Endothelial cell of umbilical vein (primary cell): Measurements from ENCODE around the gene ALB. TPM values are rescaled to one million over a fixed set of nuclear protein-coding genes. Genes with fewer than 3 reads are reported as not detected.

Experiments
- BruUV-seq: library from RNA; stranded (reverse); fragments of 400-500 nt; replicated peaks from 2 replicates; lab custom pipeline; 2021; lab: Mats Ljungman, UMichigan
- CTCF ChIA-PET: fragments of 300-600, 350-600 bp; sonication (Branson Sonifier 250); formaldehyde crosslinking; loops from one replicate; lab custom pipeline; 2021; ENCODE audit warnings: antibody characterized with exemption, inconsistent platforms; lab: Charles Lee
- POLR2A ChIA-PET: fragments of 300-600, 350-600 bp; sonication (Branson Sonifier 250); formaldehyde crosslinking; loops from one replicate; lab custom pipeline; 2021; ENCODE audit warnings: antibody characterized with exemption, inconsistent platforms; lab: Charles Lee
- DNase-seq: peaks from one replicate; pipeline ENCODE4 v3.0.0-alpha.2; 2011; ENCODE audit warnings: low read depth, low spot score
- FAIRE-seq: peaks from 2 replicates; lab custom pipeline; 2011; peaks lifted over from hg19 to GRCh38; lab: Jason Lieb, UNC
- H2AFZ ChIP-seq: 2 replicates; pipeline ENCODE4 v1.6.0; 2012; ENCODE audit warnings: low read depth, low read length, control low read depth, inconsistent platforms
- H3K27ac ChIP-seq: 2 replicates; pipeline ENCODE4 v1.5.1; 2011; ENCODE audit warnings: low read depth, mild to moderate bottlenecking, control low read depth, low read length, moderate library complexity; ENCODE audit not compliant: insufficient read depth
- H3K27me3 ChIP-seq, 2 experiments: 2 replicates each; pipeline versions ENCODE4 v1.6.0 to v1.6.1; 2011; ENCODE audit warnings: low read length in 2 of 2, mixed read lengths in 1 of 2; ENCODE audit not compliant: control insufficient read depth in 2 of 2, insufficient read depth in 2 of 2
- H3K36me3 ChIP-seq, 2 experiments: 2 replicates in 1 of 2; 3 replicates in 1 of 2; pipeline ENCODE4 v1.5.1; 2011; ENCODE audit warnings: low read length in 2 of 2, mild to moderate bottlenecking in 1 of 2, moderate library complexity in 1 of 2; ENCODE audit not compliant: control insufficient read depth in 2 of 2, insufficient read depth in 2 of 2; ENCODE audit errors: extremely low read depth in 1 of 2
- H3K4me1 ChIP-seq: 3 replicates; pipeline ENCODE4 v1.5.1; 2011; ENCODE audit warnings: mild to moderate bottlenecking, low read length; ENCODE audit not compliant: control insufficient read depth, insufficient read depth; ENCODE audit errors: extremely low read depth
- H3K4me2 ChIP-seq: 2 replicates; pipeline ENCODE4 v1.6.1; 2011; ENCODE audit warnings: low read length, control low read depth, mixed read lengths; ENCODE audit not compliant: insufficient read depth
- H3K4me3 ChIP-seq, 3 experiments: fragments of 200-600 bp in 1 of 3; sonication (generic), shearing (Covaris generic) in 1 of 3; replicated peaks in 1 of 3; 2 replicates each; pipeline ENCODE4 v1.5.1; 2011 to 2016; ENCODE audit warnings: control low read depth in 3 of 3, low read length in 3 of 3, mild to moderate bottlenecking in 2 of 3, inconsistent platforms in 1 of 3, low read depth in 1 of 3, moderate library complexity in 1 of 3; ENCODE audit not compliant: insufficient read depth in 1 of 3
- H3K79me2 ChIP-seq: 2 replicates; pipeline ENCODE4 v1.6.0; 2012; ENCODE audit warnings: low read length, inconsistent platforms; ENCODE audit not compliant: control insufficient read depth, insufficient read depth
- H3K9ac ChIP-seq: replicated peaks from 2 replicates; pipeline ENCODE3; 2011; ENCODE audit warnings: low read length, control low read depth; ENCODE audit not compliant: insufficient read depth; ENCODE audit errors: extremely low read depth
- H3K9me1 ChIP-seq: replicated peaks from 3 replicates; pipeline ENCODE4 v1.6.0; 2011; ENCODE audit warnings: mild to moderate bottlenecking, low read length; ENCODE audit not compliant: control insufficient read depth, insufficient read depth; ENCODE audit errors: extremely low read depth
- H3K9me3 ChIP-seq: replicated peaks from 2 replicates; pipeline ENCODE4 v1.5.1; 2012; ENCODE audit warnings: low read length, inconsistent platforms; ENCODE audit not compliant: control insufficient read depth, insufficient read depth
- H4K20me1 ChIP-seq: replicated peaks from 2 replicates; pipeline ENCODE3; 2011; ENCODE audit warnings: mild to moderate bottlenecking, low read length; ENCODE audit not compliant: control insufficient read depth, insufficient read depth; ENCODE audit errors: extremely low read depth
- CTCF ChIP-seq, 2 donors: IDR thresholded peaks; 1 replicate in 1 of 2; 2 replicates in 1 of 2; pipeline ENCODE4 v1.5.1; 2011; ENCODE audit warnings: low read length in 2 of 2, mild to moderate bottlenecking in 2 of 2, moderate library complexity in 2 of 2, control low read depth in 1 of 2, inconsistent platforms in 1 of 2, low read depth in 1 of 2; ENCODE audit not compliant: insufficient read depth in 1 of 2; ENCODE audit errors: extremely low read depth in 1 of 2
- EZH2 ChIP-seq: IDR thresholded peaks from 2 replicates; pipeline ENCODE4 v1.6.1; 2012; ENCODE audit warnings: borderline replicate concordance, low read depth, mild to moderate bottlenecking, moderate library complexity, low read length, inconsistent platforms; ENCODE audit not compliant: severe bottlenecking
- FOS ChIP-seq: IDR thresholded peaks from 2 replicates; pipeline ENCODE4 v1.6.1; 2011; ENCODE audit warnings: mild to moderate bottlenecking, low read length, moderate library complexity, borderline replicate concordance; ENCODE audit not compliant: insufficient read depth
- GATA2 ChIP-seq: IDR thresholded peaks from 2 replicates; pipeline ENCODE4 v1.7.0; 2011; ENCODE audit warnings: low read depth, mild to moderate bottlenecking, moderate library complexity, mixed read lengths, low read length; ENCODE audit not compliant: insufficient read length, insufficient read depth
- JUN ChIP-seq: IDR thresholded peaks from 2 replicates; pipeline ENCODE4 v1.6.1; 2011; ENCODE audit warnings: borderline replicate concordance, low read depth; ENCODE audit not compliant: insufficient read length, insufficient read depth
- MAX ChIP-seq: IDR thresholded peaks from 2 replicates; pipeline ENCODE4 v1.6.1; 2011; ENCODE audit not compliant: insufficient read depth, insufficient read length
- POLR2A ChIP-seq: IDR thresholded peaks from 2 replicates; pipeline ENCODE4 v1.6.1; 2012; ENCODE audit warnings: low read depth, mild to moderate bottlenecking, control low read depth, low read length
- POLR2AphosphoS5 ChIP-seq: IDR thresholded peaks from 2 replicates; pipeline ENCODE4 v1.6.1; 2012; ENCODE audit warnings: low read depth, mild to moderate bottlenecking, control low read depth, low read length, moderate library complexity; ENCODE audit not compliant: insufficient read depth
- dilution Hi-C: fragments of 300-500 bp; cut with MboI; formaldehyde crosslinking; loops from one replicate; pipeline ENCODE4 v1.15.0; 2019; ENCODE audit warnings: low sequenced_read_pairs; ENCODE audit not compliant: extremely low pct_ligation_motif_present
- intact Hi-C: fragments of 100-400 bp; cut with micrococcal nuclease; formaldehyde crosslinking; loops from one replicate; pipeline ENCODE4 v1.10.0; 2022
- polyA plus RNA-seq, 4 experiments: library from polyadenylated mRNA; depleted of rRNA in 3 of 4; stranded (reverse) in 3 of 4; unstranded in 1 of 4; fragments of >200 nt; gene quantifications; 2 replicates each; pipeline versions ENCODE4 v1.2.1 to v1.2.3, GENCODE V29; 2011 to 2012; ENCODE audit warnings: missing spikeins in 1 of 4
- total RNA-seq: library from RNA; stranded (reverse); gene quantifications from 2 replicates; pipeline ENCODE4 v1.2.3, GENCODE V29; 2021

ALB gene
- total and polyA plus RNA-seq, 2 donors (not counting 3 experiments of a cell fraction or from before 2014, with no cell fraction given) = not detected

GRCh38 chr4:73417342-73417741, 13.3 kb downstream of the ALB start:
- no peaks in the 10 kb centered on the region for H3K4me1 ChIP-seq
- FAIRE-seq (no peak), DNase-seq (no peak)
- POLR2A ChIA-PET = no interaction called here
- no peak overlapping the region for H3K27ac ChIP-seq
- dilution Hi-C loops (no loop called here), intact Hi-C loops (no loop called here)
- no TSS peak for BruUV-seq
- no peak overlapping the region for H2AFZ ChIP-seq
- peaks cover 2% of the 10 kb centered on the region in 2 experiments for H3K27me3 ChIP-seq
- H3K9ac ChIP-seq = no peak overlapping the region
- H4K20me1 ChIP-seq = no peaks in the 10 kb centered on the region
- H3K9me1 ChIP-seq = no peaks in the 10 kb centered on the region
- TF ChIP-seq GATA2 (no peak), FOS (no peak), EZH2 (no peak), POLR2AphosphoS5 (no peak), JUN (no peak), POLR2A (no peak), MAX (no peak), CTCF (IDR thresholded peaks at IDR 0.05; ENCODE audit: extremely low read depth in 1 of 2, insufficient read depth in 1 of 2, low read depth in 1 of 2, low read length in 2 of 2) (no peak)
- H3K4me3 ChIP-seq = no peak overlapping the region
- no peak overlapping the region for H3K4me2 ChIP-seq
- H3K79me2 ChIP-seq = no peaks in the 10 kb centered on the region
- no peaks in the 10 kb centered on the region for H3K36me3 ChIP-seq
- no peaks in the 10 kb centered on the region for H3K9me3 ChIP-seq
- CTCF ChIA-PET = interaction anchor here (1.6 kb wide), 1 partner anchor 29 kb away, joined by 7 read pairs; no protein-coding TSS in a partner anchor
